Measurements from ENCODE around the gene PDGFRB. TPM values are rescaled to one million over a fixed set of nuclear protein-coding genes. Genes with fewer than 3 reads are reported as not detected.

PDGFRB gene
- total and polyA plus RNA-seq, 2 of the 4 experiments (the other 2 are of a cell fraction), result 108 to 124 TPM

DNA sequence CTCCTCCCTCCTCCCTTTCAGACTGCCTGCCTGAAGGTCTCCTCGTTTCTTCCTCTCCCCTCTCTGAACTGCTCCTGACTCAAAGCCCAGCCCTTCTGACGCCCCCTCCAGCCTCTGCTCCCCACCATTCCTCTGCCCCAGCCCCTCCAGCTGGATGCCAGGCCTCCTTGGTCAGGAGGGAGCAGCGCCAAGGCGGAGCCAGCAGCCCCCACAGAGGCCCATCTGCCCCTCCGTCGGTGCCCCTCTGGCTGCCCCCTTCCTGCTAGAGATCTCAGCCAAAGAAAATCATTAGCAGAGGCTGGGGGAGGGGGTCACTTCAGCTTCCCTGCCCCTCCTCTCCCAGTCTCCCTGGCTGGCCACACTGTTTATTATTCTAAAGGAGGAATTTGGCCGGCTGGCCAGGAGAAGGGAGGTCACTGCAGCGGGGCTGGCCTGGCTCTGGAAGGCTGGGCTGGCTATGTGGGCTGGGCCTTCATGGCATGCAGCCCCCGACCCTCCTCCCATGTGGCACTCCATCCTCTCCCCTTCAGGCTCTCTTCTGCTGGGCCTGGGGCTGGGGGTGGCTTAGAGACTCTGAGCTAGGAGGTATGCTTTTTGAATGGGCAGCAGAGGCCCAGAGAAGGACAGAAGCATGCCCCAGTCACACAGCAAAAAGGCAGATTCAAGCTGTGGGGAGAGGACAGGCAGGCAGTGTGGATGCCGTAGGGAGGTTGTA lies 16.9 kb downstream of the PDGFRB start (continued):
- TF ChIP-seq BHLHE40 (IDR thresholded peaks at IDR 0.05; ENCODE audit: low read depth, low read length) (peak; percentile 36; the same call in 1 of the 2 replicates), MAFK (IDR thresholded peaks at IDR 0.05; ENCODE audit: low read depth, low read length) (no peak)

DNA sequence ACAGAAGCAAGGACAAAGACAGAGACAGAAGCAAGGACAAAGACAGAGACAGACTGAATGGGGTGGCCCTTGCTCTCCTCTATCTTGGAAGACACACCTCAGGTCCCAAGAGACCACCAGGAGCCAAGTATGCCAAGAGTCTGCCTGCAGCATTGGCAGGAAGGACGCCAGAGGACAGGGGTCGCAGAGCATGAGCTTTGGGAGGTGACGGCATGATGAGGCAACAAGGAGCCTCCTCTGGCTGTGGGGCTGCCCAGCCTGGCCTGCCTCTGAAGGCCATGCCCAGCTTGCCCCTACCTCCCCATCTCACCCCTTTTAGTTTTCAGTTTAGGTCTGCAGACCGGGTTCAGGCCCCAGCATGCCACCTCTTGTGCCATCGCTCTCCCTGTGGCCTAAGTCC lies 17.6 kb downstream of the PDGFRB start:
- POLR2A ChIA-PET (ENCODE audit: unreplicated experiment), result no interaction called here
- Histone ChIP-seq H3K4me1 (ENCODE audit: control insufficient read depth, insufficient read depth, low read length) (peaks cover 64% of the 10 kb centered on the region), H3K56ac (ENCODE audit: extremely low read depth, insufficient read depth, low read length) (peak overlapping the region; percentile 96), H2BK20ac (ENCODE audit: low read depth, low read length) (peak overlapping the region; percentile 100), H2AK9ac (replicated peaks; ENCODE audit: low read depth, low read length, poor library complexity) (peak overlapping the region; percentile 99), H3K9ac (ENCODE audit: low read depth, low read length) (peak overlapping the region; percentile 95), H3K14ac (replicated peaks; ENCODE audit: low read depth, low read length) (peak overlapping the region; percentile 100), H2AK5ac (ENCODE audit: low read depth, low read length) (peak overlapping the region; percentile 100), H2BK120ac (ENCODE audit: low read depth, low read length) (peak overlapping the region; percentile 99), H3K18ac (ENCODE audit: low read depth, low read length) (peak overlapping the region; percentile 99), H3K36me3 (ENCODE audit: control insufficient read depth, insufficient read depth, low read length) (peaks cover 45% of the 10 kb centered on the region), H2BK5ac (ENCODE audit: low read depth, low read length, poor library complexity, severe bottlenecking) (peak overlapping the region; percentile 98), H4K91ac (ENCODE audit: insufficient read depth, low read depth, low read length) (peak overlapping the region; percentile 100), H2BK15ac (ENCODE audit: low read depth, low read length) (peak overlapping the region; percentile 100), H3K27ac (ENCODE audit: insufficient read depth, low read length) (peak overlapping the region; percentile 98), H3K4ac (ENCODE audit: low read depth, low read length) (peak overlapping the region; percentile 100), H2AFZ (replicated peaks; ENCODE audit: low read length, poor library complexity) (peak overlapping the region; percentile 59), H4K20me1 (ENCODE audit: insufficient read depth, low read length) (no peaks in the 10 kb centered on the region), H3K23ac (ENCODE audit: low read depth, low read length) (peak overlapping the region; percentile 100), H3K4me2 (ENCODE audit: low read depth, low read length) (peak overlapping the region; percentile 77), H4K5ac (ENCODE audit: low read depth, low read length) (peak overlapping the region; percentile 100), H3K4me3 (ENCODE audit: insufficient read depth, low read depth, low read length) (no peak overlapping the region), H3K27me3 (ENCODE audit: control insufficient read depth, insufficient read depth, low read length) (no peaks in the 10 kb centered on the region), H3K9me1 (ENCODE audit: insufficient read depth, low read length) (peaks cover 34% of the 10 kb centered on the region), H4K8ac (ENCODE audit: low read depth in 2 of 2, low read length in 2 of 2) (peak overlapping the region; percentile 95 to 100), H3K79me1 (ENCODE audit: low read depth in 1 of 2, low read length in 2 of 2) (peaks cover 37 to 90% of the 10 kb centered on the region in 2 experiments), H3K9me3 (ENCODE audit: control insufficient read depth, insufficient read depth, low read length) (no peaks in the 10 kb centered on the region)
- in situ Hi-C loops (cut with MboI; ENCODE audit: low sequenced_read_pairs), result no loop called here
- no CpG with 5 or more reads among the region's 5 CpGs for WGBS, 2 experiments (ENCODE audit: extremely low coverage in 2 of 2, insufficient read length in 1 of 2)
- intact Hi-C loops (cut with micrococcal nuclease), result loop anchor here (1.0 to 2.0 kb wide), 2 partner anchors 8 to 17 kb away; partner anchors contain the start of gene PDGFRB
- CTCF ChIA-PET, result no interaction called here
- peak; percentile 65 for DNase-seq
- TF ChIP-seq CEBPB (IDR thresholded peaks at IDR 0.05; ENCODE audit: low read depth, low read length) (peak; percentile 78), RCOR1 (IDR thresholded peaks at IDR 0.05; ENCODE audit: insufficient replicate concordance, low read length) (no peak), RFX5 (IDR thresholded peaks at IDR 0.05; ENCODE audit: low read depth, low read length) (no peak), BHLHE40 (IDR thresholded peaks at IDR 0.05; ENCODE audit: low read depth, low read length) (no peak)
- TF ChIP-seq, protein P1, sequence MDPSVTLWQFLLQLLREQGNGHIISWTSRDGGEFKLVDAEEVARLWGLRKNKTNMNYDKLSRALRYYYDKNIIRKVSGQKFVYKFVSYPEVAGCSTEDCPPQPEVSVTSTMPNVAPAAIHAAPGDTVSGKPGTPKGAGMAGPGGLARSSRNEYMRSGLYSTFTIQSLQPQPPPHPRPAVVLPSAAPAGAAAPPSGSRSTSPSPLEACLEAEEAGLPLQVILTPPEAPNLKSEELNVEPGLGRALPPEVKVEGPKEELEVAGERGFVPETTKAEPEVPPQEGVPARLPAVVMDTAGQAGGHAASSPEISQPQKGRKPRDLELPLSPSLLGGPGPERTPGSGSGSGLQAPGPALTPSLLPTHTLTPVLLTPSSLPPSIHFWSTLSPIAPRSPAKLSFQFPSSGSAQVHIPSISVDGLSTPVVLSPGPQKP (IDR thresholded peaks at IDR 0.05; ENCODE audit: borderline replicate concordance, low read depth, low read length), result no peak
- dilution Hi-C loops (cut with HindIII; ENCODE audit: low sequenced_read_pairs, unreplicated experiment), result no loop called here
- ATAC-seq (ENCODE audit: low read depth), result no peak; the same call in 1 of the 2 replicates
- no TSS peak for BruUV-seq (replicated peaks)
